ENCODE results near the gene SLC7A6OS. TPM values are rescaled to one million over a fixed set of nuclear protein-coding genes. Genes with fewer than 3 reads are reported as not detected.

Gene SLC7A6OS
- polyA plus RNA-seq, 1 experiment: 10.9 TPM

GRCh38 chr16:68300734-68301459 is 9.8 kb downstream of the SLC7A6OS start:
- no peak for TF ChIP-seq CTCF (IDR thresholded peaks at IDR 0.05; ENCODE audit: low read depth, low read length)
- Histone ChIP-seq H3K27me3 (ENCODE audit: control insufficient read depth, insufficient read depth, low read length) (no peaks in the 10 kb centered on the region), H3K4me3 (ENCODE audit: low read depth, low read length) (no peak overlapping the region), H3K9me3 (ENCODE audit: control insufficient read depth, insufficient read depth, low read length) (no peaks in the 10 kb centered on the region), H3K27ac (ENCODE audit: low read depth, low read length) (no peak overlapping the region)
- POLR2A ChIA-PET: interaction anchor here (1.3 to 2.3 kb wide), 2 partner anchors 10 to 13 kb away, joined by 5 to 10 read pairs; partner anchors contain the start of genes PRMT7 and SLC7A6OS
- CTCF ChIA-PET: interaction anchor here (0.5 to 1.6 kb wide), 4 partner anchors 28 to 1011 kb away, joined by 3 to 7 read pairs (median 5); partner anchors contain the start of gene SLC7A6
- no peak for DNase-seq (ENCODE audit: low read depth, low spot score)

GRCh38 chr16:68299571-68300453 is 10.9 kb downstream of the SLC7A6OS start:
- no peaks in the 10 kb centered on the region for H3K9me3 ChIP-seq (ENCODE audit: control insufficient read depth, insufficient read depth, low read length)
- no peak for DNase-seq (ENCODE audit: low read depth, low spot score)
- no peak for TF ChIP-seq CTCF (IDR thresholded peaks at IDR 0.05; ENCODE audit: low read depth, low read length)
- ChIA-PET POLR2A (interaction anchor here (1.0 to 2.3 kb wide), 3 partner anchors 11 to 32 kb away, joined by 3 to 10 read pairs (median 5); partner anchors contain the start of genes PRMT7 and SLC7A6OS), CTCF (interaction anchor here (0.8 to 1.7 kb wide), 4 partner anchors 28 to 38 kb away, joined by 6 to 9 read pairs (median 6); partner anchors contain the start of gene SLC7A6)
- no peak overlapping the region for H3K27ac ChIP-seq (ENCODE audit: low read depth, low read length)
- no peaks in the 10 kb centered on the region for H3K27me3 ChIP-seq (ENCODE audit: control insufficient read depth, insufficient read depth, low read length)
- no peak overlapping the region for H3K4me3 ChIP-seq (ENCODE audit: low read depth, low read length)

- DNase-seq (ENCODE audit: low read depth, low spot score): no peak
- no peak for TF ChIP-seq CTCF (IDR thresholded peaks at IDR 0.05; ENCODE audit: low read depth, low read length)
These were observed 11.7 kb downstream of the SLC7A6OS start for GRCh38 chr16:68298907-68299561.

GRCh38 chr16:68298312-68298711 is 12.4 kb downstream of the SLC7A6OS start:
- DNase-seq (ENCODE audit: low read depth, low spot score): no peak
- ChIA-PET POLR2A (no interaction called here), CTCF (no interaction called here)
- Histone ChIP-seq H3K27me3 (ENCODE audit: control insufficient read depth, insufficient read depth, low read length) (no peaks in the 10 kb centered on the region), H3K27ac (ENCODE audit: low read depth, low read length) (no peak overlapping the region), H3K9me3 (ENCODE audit: control insufficient read depth, insufficient read depth, low read length) (no peaks in the 10 kb centered on the region), H3K4me3 (ENCODE audit: low read depth, low read length) (no peak overlapping the region)
- TF ChIP-seq CTCF (IDR thresholded peaks at IDR 0.05; ENCODE audit: low read depth, low read length): no peak

More at GRCh38 chr16:68298907-68299561, 11.7 kb downstream of the SLC7A6OS start:
- CTCF ChIA-PET: interaction anchor here (0.8 to 1.7 kb wide), 3 partner anchors 29 to 37 kb away, joined by 6 to 9 read pairs (median 7); partner anchors contain the start of gene SLC7A6
- no peak overlapping the region for H3K4me3 ChIP-seq (ENCODE audit: low read depth, low read length)
- H3K9me3 ChIP-seq (ENCODE audit: control insufficient read depth, insufficient read depth, low read length): no peaks in the 10 kb centered on the region
- H3K27me3 ChIP-seq (ENCODE audit: control insufficient read depth, insufficient read depth, low read length): no peaks in the 10 kb centered on the region
- peak overlapping the region; percentile 21 for H3K27ac ChIP-seq (ENCODE audit: low read depth, low read length)
- POLR2A ChIA-PET: interaction anchor here (2.3 kb wide), 1 partner anchor 12 kb away, joined by 10 read pairs; the partner anchor contains the start of genes PRMT7 and SLC7A6OS

All from AG04450 (cell line).